Epithelial cell of prostate (primary cell): ENCODE results near the gene CD164L2.

Experiments used
- DNase-seq: peaks from one replicate; pipeline ENCODE4 v3.0.0-alpha.2; 2011; ENCODE audit warnings: low read depth, low spot score
- H3K27ac ChIP-seq: fragments of 450-650 bp; 2 replicates; pipeline ENCODE4 v1.5.1; 2017; ENCODE audit warnings: mild to moderate bottlenecking

Gene CD164L2

GRCh38 chr1:27350663-27351540, 32.2 kb downstream of the CD164L2 start:
- DNase-seq: no peak
- H3K27ac ChIP-seq: no peak overlapping the region

- no peak overlapping the region for H3K27ac ChIP-seq
- no peak for DNase-seq
Observed at GRCh38 chr1:27349784-27350662, 33.1 kb downstream of the CD164L2 start.

GRCh38 chr1:27348861-27349783, 34.0 kb downstream of the CD164L2 start:
- H3K27ac ChIP-seq: peak overlapping the region; percentile 37
- DNase-seq: no peak

- no peak overlapping the region for H3K27ac ChIP-seq
- no peak for DNase-seq
Observed at GRCh38 chr1:27346991-27347624, 36.0 kb downstream of the CD164L2 start.

- no peak for DNase-seq
- no peak overlapping the region for H3K27ac ChIP-seq
Observed at GRCh38 chr1:27346357-27346756, 36.8 kb downstream of the CD164L2 start.

GRCh38 chr1:27345272-27345671, 37.9 kb downstream of the CD164L2 start:
- DNase-seq: no peak
- no peak overlapping the region for H3K27ac ChIP-seq

GRCh38 chr1:27343639-27344025, 39.5 kb downstream of the CD164L2 start:
- peak overlapping the region; percentile 94 for H3K27ac ChIP-seq
- DNase-seq: no peak

- peak overlapping the region; percentile 94 for H3K27ac ChIP-seq
- peak; percentile 87 for DNase-seq
Observed at GRCh38 chr1:27342778-27343638, 40.1 kb downstream of the CD164L2 start.

GRCh38 chr1:27342391-27342777, 40.7 kb downstream of the CD164L2 start:
- H3K27ac ChIP-seq: peak overlapping the region; percentile 94
- no peak for DNase-seq

GRCh38 chr1:27341525-27342252, 41.4 kb downstream of the CD164L2 start, which contains the start of gene SYTL1:
Gene SYTL1, plus strand, starts transcription at chr1:27342022. Its CDS starts 3,313 bp downstream, at chr1:27345335.
- H3K27ac ChIP-seq: peak within 1 kb of the TSS; percentile 94
- DNase-seq: peak; percentile 52

GRCh38 chr1:27339213-27339612, 43.9 kb downstream of the CD164L2 start:
- no peak for DNase-seq
- no peak overlapping the region for H3K27ac ChIP-seq

GRCh38 chr1:27338751-27339150, 44.4 kb downstream of the CD164L2 start:
- no peak for DNase-seq
- no peak overlapping the region for H3K27ac ChIP-seq

GRCh38 chr1:27336756-27337155, 46.4 kb downstream of the CD164L2 start:
- no peak for DNase-seq

GRCh38 chr1:27335506-27336422, 47.4 kb downstream of the CD164L2 start:
- no peak overlapping the region for H3K27ac ChIP-seq
- no peak for DNase-seq

More at GRCh38 chr1:27336756-27337155, 46.4 kb downstream of the CD164L2 start:
- H3K27ac ChIP-seq: no peak overlapping the region

GRCh38 chr1:27333717-27334279, 49.3 kb downstream of the CD164L2 start:
- DNase-seq: no peak
- no peak overlapping the region for H3K27ac ChIP-seq

- DNase-seq: no peak
- H3K27ac ChIP-seq: no peak overlapping the region
Observed at GRCh38 chr1:27332536-27333281, 50.4 kb downstream of the CD164L2 start.
